ENCODE results near the gene EFNB1. TPM values are rescaled to one million over a fixed set of nuclear protein-coding genes. Genes with fewer than 3 reads are reported as not detected.

Gene EFNB1
- total RNA-seq, 1 experiment from 2014 or later: 49.6 TPM

DNA sequence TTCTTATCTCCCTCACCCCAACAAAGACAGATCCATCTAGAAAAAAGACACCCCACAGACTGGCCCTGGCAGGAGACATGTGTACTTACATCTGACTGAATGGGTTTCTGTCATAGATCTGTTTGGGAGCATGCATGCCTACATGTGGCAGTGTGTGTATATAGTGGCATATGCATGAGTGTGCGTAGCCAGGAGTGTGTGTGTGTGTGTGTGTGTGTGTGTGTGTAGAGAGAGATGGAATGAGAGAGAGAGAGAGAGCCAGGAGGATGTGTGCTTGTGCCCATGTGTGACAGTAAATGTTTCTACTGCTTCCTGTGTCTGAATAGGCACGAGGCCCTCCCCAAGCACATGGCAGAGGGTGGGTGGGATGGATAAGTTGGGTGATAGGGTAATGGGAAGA lies 37.1 kb downstream of the EFNB1 start:
- no peaks in the 10 kb centered on the region for H3K36me3 ChIP-seq
- H3K4me3 ChIP-seq: no peak overlapping the region
- H3K27me3 ChIP-seq: no peaks in the 10 kb centered on the region
- no peaks in the 10 kb centered on the region for H3K9me3 ChIP-seq
- no peak for DNase-seq

DNA sequence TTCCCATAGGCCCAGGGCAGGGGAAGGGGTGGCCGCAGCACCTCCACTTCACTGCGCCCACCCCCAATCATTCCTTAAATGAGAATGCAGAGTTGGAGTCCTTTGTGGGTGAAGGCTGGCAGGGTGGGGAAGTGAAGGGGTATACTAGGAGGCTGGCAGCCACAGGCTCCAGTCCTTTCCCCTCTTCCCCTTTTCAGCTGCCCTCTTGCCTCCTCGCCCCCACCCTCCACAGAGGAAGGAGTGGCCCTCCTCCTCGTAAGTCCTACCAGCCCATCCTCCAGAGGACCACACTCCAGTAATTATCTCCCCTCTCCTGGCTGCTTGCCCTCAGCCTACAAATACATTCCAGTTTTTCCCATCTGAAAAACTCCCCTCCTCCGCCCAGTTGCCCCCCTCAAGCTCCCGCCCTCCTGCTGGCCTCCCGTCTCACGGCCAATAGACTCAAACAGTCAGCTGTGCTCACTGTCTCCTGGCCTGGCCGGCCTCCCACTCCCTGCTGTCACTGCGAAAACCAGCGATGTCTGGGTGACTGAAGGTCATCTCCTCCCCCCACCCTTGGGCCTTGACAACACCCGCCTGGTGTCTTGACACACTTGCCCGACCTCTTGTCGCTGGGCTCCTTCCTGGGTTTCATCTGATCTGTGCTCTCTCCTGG lies 38.8 kb downstream of the EFNB1 start:
- Histone ChIP-seq H3K36me3 (no peaks in the 10 kb centered on the region), H3K9me3 (no peaks in the 10 kb centered on the region), H3K4me3 (no peak overlapping the region), H3K27me3 (no peaks in the 10 kb centered on the region)
- DNase-seq: no peak

DNA sequence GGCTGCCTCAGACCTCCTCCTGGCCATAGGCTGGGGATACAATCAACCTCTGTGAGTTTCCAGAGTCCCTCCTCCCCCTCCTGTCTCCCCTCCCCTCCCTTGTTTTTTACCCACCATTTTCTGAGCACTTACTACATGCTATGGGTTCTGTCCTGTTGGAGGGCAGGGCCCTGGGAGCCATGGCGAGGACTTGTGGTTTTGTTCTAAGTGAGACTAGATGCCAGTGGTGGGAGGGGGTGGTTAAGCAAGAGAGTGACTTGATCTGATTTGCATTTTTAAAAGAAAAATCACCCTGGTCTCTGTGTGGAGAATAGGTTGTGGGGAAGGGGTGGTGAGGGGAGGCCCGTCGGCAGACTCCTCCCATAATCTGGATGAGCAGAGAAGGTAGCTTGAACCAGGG lies 39.5 kb downstream of the EFNB1 start:
- no peaks in the 10 kb centered on the region for H3K9me3 ChIP-seq
- H3K27me3 ChIP-seq: no peaks in the 10 kb centered on the region
- DNase-seq: no peak
- H3K4me3 ChIP-seq: no peak overlapping the region
- H3K36me3 ChIP-seq: no peaks in the 10 kb centered on the region

DNA sequence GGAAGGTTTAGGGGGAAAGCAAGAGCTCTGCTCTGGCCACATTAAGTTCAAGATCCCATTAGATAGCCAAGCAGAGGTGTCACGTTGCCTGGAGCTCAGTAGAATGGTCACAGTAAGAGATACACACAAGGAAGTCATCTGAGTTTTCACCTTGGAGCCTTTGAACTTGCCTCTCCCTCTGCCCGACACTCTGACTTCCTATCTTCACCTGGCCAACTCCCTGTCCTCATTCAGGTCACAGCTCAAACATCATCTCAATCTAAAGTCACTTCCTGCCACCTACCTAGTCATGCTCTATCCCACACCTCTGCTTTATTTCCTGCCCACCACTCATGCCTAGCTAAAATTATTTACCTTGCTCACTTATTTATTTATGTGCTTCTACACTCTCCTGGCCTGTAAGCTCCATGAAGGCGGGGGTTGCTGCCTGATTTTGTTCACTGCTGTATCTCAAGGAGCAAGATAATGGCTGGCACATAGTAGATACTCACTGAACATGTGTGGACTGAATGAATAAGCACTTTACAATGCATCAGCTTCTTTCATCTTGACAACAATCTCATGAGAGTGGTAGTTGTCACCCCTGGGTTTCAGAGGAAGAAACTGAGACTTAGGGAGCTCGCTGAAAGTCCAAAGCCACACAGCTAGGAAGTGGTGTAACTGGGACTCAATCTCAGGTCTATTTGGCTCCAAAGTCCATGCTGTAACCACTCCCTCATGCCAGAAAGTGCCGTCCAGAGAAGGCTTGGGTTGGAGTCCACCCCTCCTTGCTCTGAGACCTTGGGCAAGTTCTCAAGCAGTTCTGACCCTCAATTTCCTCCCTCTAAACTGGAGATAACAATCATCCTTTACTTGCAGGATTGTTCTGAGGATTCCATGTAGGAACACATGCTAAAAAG lies 40.3 kb downstream of the EFNB1 start:
- no peak overlapping the region for H3K4me3 ChIP-seq
- H3K9me3 ChIP-seq: no peaks in the 10 kb centered on the region
- DNase-seq: no peak
- no peaks in the 10 kb centered on the region for H3K36me3 ChIP-seq
- H3K27me3 ChIP-seq: no peaks in the 10 kb centered on the region

DNA sequence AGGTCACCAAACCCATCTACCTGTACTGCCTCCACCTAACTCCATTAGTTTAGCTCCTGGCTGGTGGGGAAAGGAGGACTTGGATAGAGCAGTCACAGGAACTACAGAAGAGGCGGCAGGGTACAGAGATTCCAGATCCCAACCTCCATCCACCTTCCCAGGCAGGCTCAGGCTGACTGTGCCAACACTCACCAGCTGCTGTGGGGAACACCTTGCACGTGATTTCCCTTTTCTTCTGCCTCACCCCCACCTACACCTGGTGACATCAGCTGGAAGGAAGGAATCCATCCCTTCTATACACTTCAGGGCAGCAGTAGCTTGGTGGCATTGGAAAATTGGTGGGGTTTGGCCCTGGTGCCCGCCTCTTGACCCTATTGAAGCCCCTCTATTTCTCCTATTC lies 41.5 kb downstream of the EFNB1 start:
- no peak overlapping the region for H3K4me3 ChIP-seq
- no peak for DNase-seq
- no peaks in the 10 kb centered on the region for H3K36me3 ChIP-seq
- H3K27me3 ChIP-seq: no peaks in the 10 kb centered on the region
- no peaks in the 10 kb centered on the region for H3K9me3 ChIP-seq

DNA sequence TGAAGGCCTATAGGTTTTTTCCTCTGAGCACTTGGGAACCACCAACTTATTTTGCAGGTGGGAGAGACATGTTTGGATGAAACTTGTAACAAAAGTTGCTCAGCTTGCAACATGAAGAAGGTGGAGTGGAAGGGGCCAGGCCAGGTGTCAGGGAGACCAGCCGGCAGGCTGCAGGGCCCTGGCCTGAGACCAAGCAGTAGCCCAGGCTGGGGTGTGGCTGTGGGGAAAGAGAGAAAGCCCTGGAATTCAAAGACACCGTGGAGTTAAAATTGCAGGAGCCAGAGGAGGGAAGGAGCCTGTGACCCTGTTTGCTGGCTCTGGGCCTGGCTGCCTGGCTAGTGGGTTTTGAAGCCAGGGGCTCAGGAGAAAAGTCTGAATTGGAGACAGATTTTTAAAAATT lies 43.4 kb downstream of the EFNB1 start:
- no peak overlapping the region for H3K4me3 ChIP-seq
- no peaks in the 10 kb centered on the region for H3K27me3 ChIP-seq
- no peaks in the 10 kb centered on the region for H3K9me3 ChIP-seq
- no peak for DNase-seq
- H3K36me3 ChIP-seq: no peaks in the 10 kb centered on the region

DNA sequence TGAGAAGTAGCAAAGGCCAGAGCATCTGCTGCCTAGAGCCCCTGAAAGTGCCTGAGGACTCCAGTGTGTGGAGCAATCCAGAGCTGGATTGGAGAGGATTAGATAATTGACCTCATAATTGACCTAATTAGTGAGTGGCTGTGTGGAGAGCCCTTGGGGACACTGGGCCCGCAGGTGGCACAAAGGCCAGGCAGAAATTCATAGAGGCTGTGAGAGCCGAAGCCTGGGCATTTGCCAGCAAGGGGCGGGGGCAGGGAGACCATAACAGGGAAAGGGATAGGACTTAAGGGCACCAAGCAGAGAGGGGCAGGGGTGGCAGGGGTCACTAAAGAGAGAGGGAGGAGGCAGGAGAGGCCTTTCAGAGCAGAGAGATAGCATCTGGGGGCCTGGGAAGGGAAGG lies 45.3 kb downstream of the EFNB1 start:
- Histone ChIP-seq H3K9me3 (no peaks in the 10 kb centered on the region), H3K27me3 (no peaks in the 10 kb centered on the region), H3K4me3 (no peak overlapping the region), H3K36me3 (no peaks in the 10 kb centered on the region)
- DNase-seq: no peak

DNA sequence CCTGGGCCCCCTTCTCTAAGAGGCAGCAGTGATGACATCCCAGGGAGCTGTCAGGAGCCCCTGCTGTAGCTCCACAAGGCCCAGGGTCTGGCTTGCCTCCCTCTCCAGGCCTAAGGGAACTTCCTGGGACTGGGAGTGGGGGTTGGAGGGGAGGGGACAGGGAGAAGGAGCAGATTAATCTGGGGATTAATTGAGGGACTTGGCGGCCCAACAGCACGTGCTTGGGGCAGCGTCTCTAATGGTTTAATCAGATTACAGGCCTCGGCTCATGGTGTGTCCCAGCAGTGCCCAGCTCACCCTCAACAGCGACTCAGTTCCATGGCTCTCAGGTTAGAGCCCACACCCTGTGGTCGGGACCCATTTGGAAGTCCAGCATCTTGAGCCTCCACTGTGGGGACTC lies 47.9 kb downstream of the EFNB1 start:
- no peak overlapping the region for H3K4me3 ChIP-seq
- no peak for DNase-seq
- no peaks in the 10 kb centered on the region for H3K36me3 ChIP-seq
- H3K27me3 ChIP-seq: no peaks in the 10 kb centered on the region
- H3K9me3 ChIP-seq: no peaks in the 10 kb centered on the region

DNA sequence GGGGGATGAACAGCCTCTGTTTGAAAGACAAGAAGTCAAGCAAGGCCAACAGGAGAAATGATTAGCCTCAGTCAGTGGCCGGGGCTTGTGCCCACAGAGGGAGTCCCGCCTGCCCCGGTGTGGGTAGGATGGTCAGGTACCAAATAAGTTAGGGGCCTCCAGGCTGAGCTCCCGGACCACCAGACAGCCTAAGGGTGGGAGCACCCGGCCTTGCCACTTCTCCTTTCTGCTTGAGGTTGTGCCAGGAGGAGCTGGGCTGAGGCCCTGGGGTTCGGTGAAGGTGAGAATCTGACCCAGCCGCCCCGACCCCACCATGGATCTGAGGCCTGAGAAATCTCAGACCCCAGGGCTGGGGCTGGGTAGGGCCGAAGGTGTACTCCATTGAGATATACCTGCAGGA lies 48.8 kb downstream of the EFNB1 start:
- Histone ChIP-seq H3K4me3 (no peak overlapping the region), H3K36me3 (no peaks in the 10 kb centered on the region), H3K27me3 (no peaks in the 10 kb centered on the region), H3K9me3 (no peaks in the 10 kb centered on the region)
- DNase-seq: no peak

DNA sequence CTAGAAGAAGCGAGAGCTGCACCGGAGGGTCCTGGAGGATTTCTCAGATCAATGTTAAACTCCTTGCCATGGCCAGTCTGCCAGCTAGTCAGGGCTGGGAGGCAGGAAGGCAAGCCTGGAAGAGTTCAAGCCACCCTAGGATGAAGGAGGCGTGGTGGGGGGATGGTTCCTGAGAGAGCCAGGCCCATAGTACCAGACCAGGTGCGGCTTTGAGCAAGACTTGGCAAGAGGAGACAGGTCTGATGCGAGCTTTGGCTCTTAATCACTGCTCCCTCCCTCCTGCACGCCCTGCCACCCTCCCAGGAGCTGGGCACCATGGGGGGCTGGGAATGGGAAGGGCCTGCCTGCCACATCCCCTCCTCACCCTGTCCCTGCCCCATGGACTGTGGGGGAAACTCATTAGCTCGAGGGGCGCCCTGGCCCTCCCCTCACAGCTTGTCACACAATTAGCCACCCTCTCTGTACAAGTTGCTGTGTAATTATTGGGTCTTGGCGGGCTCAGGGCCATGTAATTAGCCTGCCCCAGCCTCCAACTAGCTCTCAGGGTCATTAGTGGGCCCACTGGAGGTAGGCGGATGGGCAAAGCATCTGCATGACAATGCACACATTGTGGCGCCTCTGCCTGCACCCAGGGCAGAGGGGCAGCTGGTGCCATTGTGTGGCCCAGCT lies 50.3 kb downstream of the EFNB1 start:
- Histone ChIP-seq H3K4me3 (no peak overlapping the region), H3K9me3 (no peaks in the 10 kb centered on the region), H3K27me3 (no peaks in the 10 kb centered on the region), H3K36me3 (no peaks in the 10 kb centered on the region)
- DNase-seq: no peak

DNA sequence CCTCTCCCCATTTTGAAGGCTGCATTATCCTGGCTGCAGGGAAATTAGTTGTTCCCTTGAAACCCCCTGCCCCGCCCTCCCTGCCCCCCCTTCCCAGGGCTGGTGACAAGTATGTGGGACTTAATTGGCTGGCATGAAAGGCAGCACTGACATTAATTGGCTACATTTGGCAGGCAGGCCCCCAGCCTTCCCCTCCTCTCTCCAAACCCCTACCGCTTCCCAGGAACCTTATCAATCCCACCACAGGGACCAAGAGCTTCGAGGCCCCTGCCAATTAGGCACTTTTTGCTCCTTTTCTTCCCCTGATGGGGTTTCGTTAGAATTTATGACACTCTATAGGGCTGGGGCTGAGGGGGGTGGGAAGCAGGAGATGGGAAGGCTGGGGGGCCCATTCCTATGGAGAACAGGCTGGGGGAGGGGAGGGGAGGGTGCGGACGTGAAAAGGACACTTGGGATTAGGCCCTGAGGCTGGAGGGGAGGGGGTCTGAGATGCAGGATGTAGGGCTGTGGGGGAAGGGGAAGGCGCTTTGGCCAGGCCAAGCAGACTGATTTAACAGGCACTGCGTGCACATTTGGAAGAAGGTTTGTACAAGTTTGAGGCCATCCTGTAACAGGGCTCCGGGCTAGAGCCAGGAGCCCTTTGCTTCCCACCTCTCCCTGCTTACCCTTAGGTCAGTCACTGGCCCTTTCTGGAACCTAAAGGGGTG lies 52.2 kb downstream of the EFNB1 start:
- Histone ChIP-seq H3K4me3 (no peak overlapping the region), H3K27me3 (no peaks in the 10 kb centered on the region)
- no peak for DNase-seq

DNA sequence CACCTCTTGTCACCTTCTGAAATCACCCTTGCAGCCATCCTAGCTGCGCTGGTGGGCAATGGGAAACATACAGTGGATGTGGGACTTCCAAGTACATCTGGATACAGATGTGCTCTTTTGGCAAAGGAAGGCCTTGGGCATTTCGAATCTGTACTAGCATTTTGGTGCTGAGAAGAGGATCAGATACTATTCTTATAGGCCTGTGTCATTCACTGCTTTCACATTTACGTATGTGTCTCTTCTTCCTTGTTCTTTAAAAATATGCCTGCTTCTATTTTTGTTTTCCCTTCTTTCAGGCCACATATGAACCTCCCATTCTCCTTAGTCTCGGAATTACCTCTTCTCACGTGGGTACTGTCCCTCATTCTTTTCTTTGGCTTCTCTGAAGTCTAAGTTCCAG lies 53.1 kb downstream of the EFNB1 start:
- Histone ChIP-seq H3K27me3 (no peaks in the 10 kb centered on the region), H3K9me3 (no peaks in the 10 kb centered on the region), H3K36me3 (no peaks in the 10 kb centered on the region), H3K4me3 (no peak overlapping the region)
- no peak for DNase-seq

More for the DNA sequence above, 52.2 kb downstream of the EFNB1 start:
- H3K36me3 ChIP-seq: no peaks in the 10 kb centered on the region
- H3K9me3 ChIP-seq: no peaks in the 10 kb centered on the region

DNA sequence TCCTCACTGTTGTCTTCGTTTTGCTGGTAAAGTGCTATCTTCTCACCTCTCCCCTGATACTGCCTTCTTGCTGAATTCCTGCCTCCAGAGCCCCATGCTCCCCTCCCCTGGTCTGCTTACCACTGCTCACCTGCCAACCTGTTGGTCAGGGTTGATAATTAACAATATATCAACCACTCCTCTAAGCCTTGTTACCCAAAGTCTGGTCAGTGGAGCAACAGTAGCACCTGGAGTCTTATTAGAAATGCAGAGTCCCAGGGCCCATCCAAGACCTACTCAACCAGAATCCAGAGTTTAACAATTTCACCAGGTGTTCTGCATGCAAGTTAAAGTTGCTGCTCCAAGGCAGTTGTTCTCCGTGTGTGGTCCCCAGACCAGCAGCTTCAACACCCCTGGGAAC lies 55.0 kb downstream of the EFNB1 start:
- H3K4me3 ChIP-seq: no peak overlapping the region
- no peak for DNase-seq
- no peaks in the 10 kb centered on the region for H3K9me3 ChIP-seq
- no peaks in the 10 kb centered on the region for H3K27me3 ChIP-seq
- H3K36me3 ChIP-seq: no peaks in the 10 kb centered on the region

DNA sequence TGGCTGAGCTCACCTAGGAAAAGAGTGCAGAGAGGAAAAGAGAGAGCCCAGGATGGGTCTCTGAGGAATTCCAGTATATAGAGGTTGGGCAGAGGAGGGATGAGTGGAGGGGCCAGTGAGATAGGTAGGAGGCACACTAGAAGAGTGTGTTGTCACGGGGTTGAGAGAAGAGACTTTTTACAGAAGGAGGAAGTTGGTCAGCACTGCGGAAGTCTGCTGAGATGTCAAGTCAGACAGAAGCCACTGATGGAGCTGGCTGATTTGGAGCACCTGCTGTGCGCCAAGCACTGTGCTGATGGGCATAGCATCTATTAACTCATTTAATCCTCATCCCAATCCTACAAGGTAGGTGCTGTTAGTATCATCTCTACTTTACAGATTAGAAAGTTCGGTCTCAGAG lies 60.4 kb downstream of the EFNB1 start:
- H3K4me3 ChIP-seq: no peak overlapping the region
- H3K9me3 ChIP-seq: no peaks in the 10 kb centered on the region
- H3K36me3 ChIP-seq: no peaks in the 10 kb centered on the region
- no peaks in the 10 kb centered on the region for H3K27me3 ChIP-seq
- no peak for DNase-seq

Measured in MG63 (cell line).